Glutamatergic neuron (in vitro differentiated cells): Measurements from ENCODE around the gene HOMER1. TPM values are rescaled to one million over a fixed set of nuclear protein-coding genes. Genes with fewer than 3 reads are reported as not detected.

Experiments used
- DNase-seq: peaks from one replicate; pipeline ENCODE4 v3.0.0; 2022
- H3K27ac Mint-ChIP-seq: one replicate; pipeline ENCODE4 v1.8.0; 2020; ENCODE audit warnings: mild to moderate bottlenecking, mixed read lengths, inconsistent platforms; ENCODE audit not compliant: unreplicated experiment
- H3K27me3 Mint-ChIP-seq: one replicate; pipeline ENCODE4 v1.8.0; 2020; ENCODE audit warnings: mild to moderate bottlenecking, moderate library complexity, mixed read lengths, inconsistent platforms; ENCODE audit not compliant: unreplicated experiment
- H3K36me3 Mint-ChIP-seq: one replicate; pipeline ENCODE4 v1.8.0; 2020; ENCODE audit warnings: mild to moderate bottlenecking, mixed read lengths, inconsistent platforms; ENCODE audit not compliant: unreplicated experiment
- H3K4me1 Mint-ChIP-seq: one replicate; pipeline ENCODE4 v1.8.0; 2020; ENCODE audit warnings: mild to moderate bottlenecking, low read depth, mixed read lengths, inconsistent platforms; ENCODE audit not compliant: unreplicated experiment
- H3K4me3 Mint-ChIP-seq: one replicate; pipeline ENCODE4 v1.8.0; 2020; ENCODE audit warnings: mild to moderate bottlenecking, mixed read lengths, inconsistent platforms; ENCODE audit not compliant: unreplicated experiment
- H3K9me3 Mint-ChIP-seq: one replicate; pipeline ENCODE4 v1.8.0; 2020; ENCODE audit warnings: mild to moderate bottlenecking, moderate library complexity, mixed read lengths, inconsistent platforms; ENCODE audit not compliant: unreplicated experiment
- CTCF ChIP-seq: fragments of 200-600 bp; sonication (generic); IDR thresholded peaks from one replicate; pipeline ENCODE4 v1.5.0; 2021; ENCODE audit not compliant: partially characterized antibody, unreplicated experiment
- total RNA-seq: library from RNA; stranded (reverse); fragmentation: NEBNext Ultra II Directional; extraction: Animal tissue kit (Norgen Biotek cat#: 25700); gene quantifications from one replicate; pipeline ENCODE4 v1.2.1, GENCODE V29; 2021; ENCODE audit not compliant: unreplicated experiment

HOMER1 gene
- total RNA-seq, 1 donor from 2014 or later: 19.7 TPM

DNA sequence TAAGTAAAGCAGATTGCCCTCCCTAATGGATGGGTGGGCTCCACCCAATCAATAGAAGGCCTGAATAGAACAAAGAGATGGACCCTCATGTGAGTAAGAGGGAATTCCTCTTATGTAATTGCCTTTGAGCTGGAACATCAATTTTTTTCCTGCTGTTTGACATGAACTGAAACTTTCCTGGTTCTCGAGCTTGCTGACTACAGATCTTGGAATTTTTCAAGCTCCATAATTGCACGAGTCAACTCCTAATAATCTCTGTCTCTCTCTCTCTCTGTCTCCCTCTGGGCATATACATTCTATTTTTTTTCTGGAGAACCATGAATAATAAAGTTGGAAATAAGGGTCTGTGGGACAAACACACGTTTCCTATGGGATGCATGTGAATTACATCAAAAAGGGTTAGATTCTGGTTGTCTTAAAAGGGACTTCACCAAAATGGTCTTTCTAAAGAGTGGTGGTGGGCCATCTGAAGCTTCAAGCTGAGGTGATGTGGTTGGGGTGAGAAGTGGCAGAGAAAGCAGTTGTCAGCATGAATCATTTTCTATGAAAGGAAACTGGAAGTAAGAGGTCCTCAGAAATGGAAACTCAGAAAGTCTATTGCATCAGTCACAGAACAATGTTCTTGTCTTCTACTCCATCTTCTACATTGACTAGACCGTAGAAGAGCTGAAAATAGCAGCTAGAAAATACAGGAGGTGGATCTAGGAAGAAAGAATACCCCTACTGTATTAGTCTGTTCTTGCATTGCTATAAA lies 47.0 kb upstream of the HOMER1 start:
- H3K9me3 Mint-ChIP-seq: peaks cover 5% of the 10 kb centered on the region
- H3K27ac Mint-ChIP-seq: no peak overlapping the region
- DNase-seq: no peak
- no peaks in the 10 kb centered on the region for H3K36me3 Mint-ChIP-seq
- H3K4me3 Mint-ChIP-seq: no peak overlapping the region
- TF ChIP-seq CTCF: no peak
- peaks cover 6% of the 10 kb centered on the region for H3K4me1 Mint-ChIP-seq
- no peaks in the 10 kb centered on the region for H3K27me3 Mint-ChIP-seq

GRCh38 chr5:79555418-79555817 lies 41.5 kb upstream of the HOMER1 start:
- no peak for DNase-seq
- H3K36me3 Mint-ChIP-seq: peaks cover 6% of the 10 kb centered on the region
- H3K4me3 Mint-ChIP-seq: no peak overlapping the region
- TF ChIP-seq CTCF: no peak
- no peaks in the 10 kb centered on the region for H3K27me3 Mint-ChIP-seq
- H3K4me1 Mint-ChIP-seq: no peaks in the 10 kb centered on the region
- peaks cover 2% of the 10 kb centered on the region for H3K9me3 Mint-ChIP-seq
- H3K27ac Mint-ChIP-seq: no peak overlapping the region

- no peak for DNase-seq
- H3K36me3 Mint-ChIP-seq: peaks cover 6% of the 10 kb centered on the region
- TF ChIP-seq CTCF: no peak
- H3K9me3 Mint-ChIP-seq: peaks cover 2% of the 10 kb centered on the region
- H3K27me3 Mint-ChIP-seq: no peaks in the 10 kb centered on the region
- H3K27ac Mint-ChIP-seq: no peak overlapping the region
- no peak overlapping the region for H3K4me3 Mint-ChIP-seq
- no peaks in the 10 kb centered on the region for H3K4me1 Mint-ChIP-seq
Measured at GRCh38 chr5:79552984-79553383, 39.0 kb upstream of the HOMER1 start.

GRCh38 chr5:79547982-79548381 lies 34.0 kb upstream of the HOMER1 start:
- H3K4me3 Mint-ChIP-seq: no peak overlapping the region
- no peak for TF ChIP-seq CTCF
- peaks cover 6% of the 10 kb centered on the region for H3K36me3 Mint-ChIP-seq
- no peak overlapping the region for H3K27ac Mint-ChIP-seq
- H3K4me1 Mint-ChIP-seq: no peaks in the 10 kb centered on the region
- no peak for DNase-seq
- H3K27me3 Mint-ChIP-seq: no peaks in the 10 kb centered on the region
- no peaks in the 10 kb centered on the region for H3K9me3 Mint-ChIP-seq

GRCh38 chr5:79547429-79547822 lies 33.5 kb upstream of the HOMER1 start:
- Mint-ChIP-seq H3K27me3 (no peaks in the 10 kb centered on the region), H3K4me3 (no peak overlapping the region), H3K36me3 (peaks cover 6% of the 10 kb centered on the region), H3K27ac (no peak overlapping the region), H3K9me3 (no peaks in the 10 kb centered on the region), H3K4me1 (no peaks in the 10 kb centered on the region)
- no peak for TF ChIP-seq CTCF
- no peak for DNase-seq
